Prostate gland (tissue), 2 donors: ENCODE results near the gene PRKCG.

Source experiments
- POLR2A ChIP-seq: fragments of 450-650 bp; IDR thresholded peaks from one replicate; pipeline ENCODE4 v1.6.1; 2016; ENCODE audit warnings: antibody characterized with exemption, mild to moderate bottlenecking
- TF ChIP-seq, protein P1 (sequence below), 4 experiments: fragments of 200-600 bp in 2 of 4; fragments of 450-650 bp in 2 of 4; sonication (generic) in 2 of 4; IDR thresholded peaks; 1 replicate in 3 of 4; 2 replicates in 1 of 4; pipeline ENCODE4 v1.5.1; 2016 to 2019; ENCODE audit warnings: antibody characterized with exemption in 4 of 4, mild to moderate bottlenecking in 2 of 4, moderate library complexity in 2 of 4

GRCh38 chr19:53916004-53916403 lies 34.0 kb downstream of the PRKCG start:
- TF ChIP-seq, protein P1, sequence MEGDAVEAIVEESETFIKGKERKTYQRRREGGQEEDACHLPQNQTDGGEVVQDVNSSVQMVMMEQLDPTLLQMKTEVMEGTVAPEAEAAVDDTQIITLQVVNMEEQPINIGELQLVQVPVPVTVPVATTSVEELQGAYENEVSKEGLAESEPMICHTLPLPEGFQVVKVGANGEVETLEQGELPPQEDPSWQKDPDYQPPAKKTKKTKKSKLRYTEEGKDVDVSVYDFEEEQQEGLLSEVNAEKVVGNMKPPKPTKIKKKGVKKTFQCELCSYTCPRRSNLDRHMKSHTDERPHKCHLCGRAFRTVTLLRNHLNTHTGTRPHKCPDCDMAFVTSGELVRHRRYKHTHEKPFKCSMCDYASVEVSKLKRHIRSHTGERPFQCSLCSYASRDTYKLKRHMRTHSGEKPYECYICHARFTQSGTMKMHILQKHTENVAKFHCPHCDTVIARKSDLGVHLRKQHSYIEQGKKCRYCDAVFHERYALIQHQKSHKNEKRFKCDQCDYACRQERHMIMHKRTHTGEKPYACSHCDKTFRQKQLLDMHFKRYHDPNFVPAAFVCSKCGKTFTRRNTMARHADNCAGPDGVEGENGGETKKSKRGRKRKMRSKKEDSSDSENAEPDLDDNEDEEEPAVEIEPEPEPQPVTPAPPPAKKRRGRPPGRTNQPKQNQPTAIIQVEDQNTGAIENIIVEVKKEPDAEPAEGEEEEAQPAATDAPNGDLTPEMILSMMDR (IDR thresholded peaks at IDR 0.05) = no peak
- TF ChIP-seq POLR2A = no peak
